HT1080 (cell line): ENCODE measurements around the gene SEMA6C. TPM values are rescaled to one million over a fixed set of nuclear protein-coding genes. Genes with fewer than 3 reads are reported as not detected.

Experiments used
- DNase-seq: peaks from one replicate; pipeline ENCODE4 v3.0.0-alpha.2; 2015; ENCODE audit warnings: low read depth
- total RNA-seq: library from RNA; depleted of rRNA; stranded (reverse); fragments of >200 nt; shearing (Covaris generic); gene quantifications from 2 replicates; pipeline ENCODE4 v1.2.3, GENCODE V29; 2014

SEMA6C gene
- total RNA-seq, 1 experiment from 2014 or later = 0.80 TPM

- no peak for DNase-seq
These were observed 18.4 kb upstream of the SEMA6C start for GRCh38 chr1:151164732-151165280.

- no peak for DNase-seq
These were observed 12.9 kb upstream of the SEMA6C start for GRCh38 chr1:151159373-151159772.

- DNase-seq = no peak
These were observed 12.4 kb upstream of the SEMA6C start for GRCh38 chr1:151158751-151159251.

GRCh38 chr1:151158326-151158725 is 11.9 kb upstream of the SEMA6C start:
- no peak for DNase-seq

- no peak for DNase-seq
These were observed 10.7 kb upstream of the SEMA6C start for GRCh38 chr1:151157067-151157531.

GRCh38 chr1:151156515-151156819 is 10.0 kb upstream of the SEMA6C start, which contains the start of gene TNFAIP8L2:
TNFAIP8L2 (plus strand) TSS chr1:151156649; CDS start chr1:151158698, 2,049 bp downstream.
- DNase-seq = no peak

GRCh38 chr1:151147665-151148064 is 1.2 kb upstream of the SEMA6C start:
- DNase-seq = no peak

- DNase-seq = no peak
These were observed 687 bp upstream of the SEMA6C start for GRCh38 chr1:151147132-151147503.

- DNase-seq = no peak
These were observed 389 bp downstream of the SEMA6C start for GRCh38 chr1:151146072-151146411.

GRCh38 chr1:151145304-151146071 is 943 bp downstream of the SEMA6C start:
- no peak for DNase-seq

- DNase-seq = no peak
These were observed 1.7 kb downstream of the SEMA6C start for GRCh38 chr1:151144474-151145303.

- DNase-seq = no peak
These were observed 2.4 kb downstream of the SEMA6C start for GRCh38 chr1:151143986-151144385.

GRCh38 chr1:151143057-151143435 is 3.4 kb downstream of the SEMA6C start:
- DNase-seq = no peak

GRCh38 chr1:151142411-151143056 is 3.9 kb downstream of the SEMA6C start:
- no peak for DNase-seq

- no peak for DNase-seq
These were observed 8.6 kb downstream of the SEMA6C start for GRCh38 chr1:151137789-151138188.

- no peak for DNase-seq
These were observed 10.7 kb downstream of the SEMA6C start for GRCh38 chr1:151135433-151136385.

- DNase-seq = no peak
These were observed 11.4 kb downstream of the SEMA6C start for GRCh38 chr1:151134991-151135390.

- DNase-seq = no peak
These were observed 12.0 kb downstream of the SEMA6C start for GRCh38 chr1:151134396-151134795.

- no peak for DNase-seq
These were observed 13.2 kb downstream of the SEMA6C start for GRCh38 chr1:151133018-151133806.
